Umbilical cord (tissue), 2 donors: ENCODE measurements around the gene BSPRY. TPM values are rescaled to one million over a fixed set of nuclear protein-coding genes. Genes with fewer than 3 reads are reported as not detected.

ENCODE experiments used
- DNase-seq: peaks from one replicate; pipeline ENCODE4 v3.0.0-alpha.2; 2015; ENCODE audit warnings: low spot score
- total RNA-seq: library from RNA; depleted of rRNA; stranded (reverse); fragments of >200 nt; gene quantifications from one replicate; pipeline ENCODE4 v1.2.3, GENCODE V29; 2014; ENCODE audit warnings: low replicate concordance; ENCODE audit not compliant: insufficient read depth

Gene BSPRY
- 2.6 TPM for total RNA-seq

GRCh38 chr9:113349445-113350094 is at the start of gene BSPRY:
BSPRY (plus strand) TSS chr9:113349541; CDS start chr9:113349580, 39 bp downstream.
- DNase-seq: no peak

DNA sequence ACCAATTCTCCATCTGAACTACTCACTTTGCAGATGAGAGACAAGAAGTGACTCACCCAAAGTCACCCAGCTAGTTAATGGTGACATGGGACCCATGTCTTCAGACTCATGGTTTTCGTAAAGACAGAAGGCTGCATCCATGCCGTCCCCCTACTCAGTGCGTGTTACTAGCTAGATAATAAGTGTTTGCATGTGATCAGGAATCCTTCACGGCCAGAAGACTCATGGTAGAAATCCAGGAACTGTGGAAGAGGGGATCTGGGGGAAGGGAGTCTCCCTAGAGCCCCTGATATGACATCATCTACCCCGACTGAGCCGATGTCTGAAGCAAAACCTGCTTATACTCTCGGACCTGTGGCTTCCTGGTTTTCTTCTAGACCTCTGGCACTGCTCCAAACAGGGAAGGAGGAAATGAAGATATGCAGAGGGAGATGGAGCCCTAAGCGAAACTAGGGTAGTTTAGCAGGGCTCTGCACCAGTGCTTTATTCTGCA is 49.5 kb upstream of the BSPRY start:
- peak; percentile 66 for DNase-seq

- no peak for DNase-seq
Observed at GRCh38 chr9:113301548-113301947, 47.8 kb upstream of the BSPRY start.

DNA sequence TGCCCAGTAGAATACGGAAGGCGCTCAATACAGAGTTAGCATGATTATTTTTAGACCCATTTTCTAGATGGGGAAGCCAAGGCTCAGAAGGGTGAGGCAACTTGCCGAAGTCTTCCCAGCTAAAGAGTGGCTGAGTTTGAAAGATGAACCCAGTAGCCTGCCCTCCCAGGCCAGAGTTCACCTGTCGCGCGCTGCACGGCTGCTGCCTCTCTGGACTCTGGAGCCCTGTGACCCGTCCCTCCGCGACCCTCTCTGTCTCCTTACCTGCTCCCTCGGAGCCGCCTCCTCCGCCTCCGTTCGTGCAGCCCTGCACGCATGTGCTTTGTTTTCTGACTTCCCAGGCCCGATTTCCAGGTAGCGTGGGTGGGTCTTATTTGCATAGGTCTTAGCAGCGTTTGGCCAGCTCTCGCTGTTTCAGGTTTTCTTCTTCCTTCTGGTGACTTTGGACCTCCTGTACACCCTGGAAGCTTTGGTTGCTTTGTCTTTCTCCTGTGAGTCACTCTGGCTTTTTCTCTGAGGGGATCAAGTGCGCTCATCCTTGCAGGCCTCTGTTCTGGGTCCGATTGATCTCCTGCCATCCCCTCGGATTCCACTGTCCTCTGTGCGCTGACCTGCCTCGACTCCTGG is 46.4 kb upstream of the BSPRY start, which contains the start of gene RNF183:
RNF183 (minus strand) TSS at position 585 of the 627 bp plus-strand sequence. CDS start 5,192 bp downstream, outside the sequence.
- no peak for DNase-seq

- no peak for DNase-seq
Observed at GRCh38 chr9:113306566-113306965, 42.8 kb upstream of the BSPRY start.

DNA sequence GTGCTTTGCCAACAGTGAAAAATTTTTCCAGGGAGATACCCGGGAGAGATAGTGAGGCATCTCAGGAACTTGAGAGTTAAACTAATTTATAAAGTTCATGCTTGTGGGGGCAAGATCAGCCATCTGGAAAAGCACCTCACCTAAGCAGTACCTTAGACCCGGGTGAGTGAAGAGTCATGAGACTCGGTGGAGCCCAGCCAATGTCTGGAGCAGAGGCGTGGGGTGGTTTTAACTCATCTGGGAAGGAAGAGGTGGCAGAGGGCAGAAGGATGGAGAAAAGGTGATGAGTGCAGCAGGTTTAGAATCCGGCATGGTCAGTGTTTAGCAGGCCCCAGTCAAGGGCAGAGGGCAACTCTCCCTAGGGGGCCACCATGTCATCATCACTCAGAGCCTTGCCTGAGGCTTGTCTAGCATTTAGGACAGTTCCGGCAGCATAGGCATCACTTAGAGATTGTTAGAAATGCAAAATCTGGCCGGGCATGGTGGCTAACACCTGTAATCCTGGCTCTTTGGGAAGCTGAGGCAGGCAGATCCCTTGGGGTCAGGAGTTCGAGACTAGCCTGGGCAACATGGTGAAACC is 41.9 kb upstream of the BSPRY start:
- no peak for DNase-seq

DNA sequence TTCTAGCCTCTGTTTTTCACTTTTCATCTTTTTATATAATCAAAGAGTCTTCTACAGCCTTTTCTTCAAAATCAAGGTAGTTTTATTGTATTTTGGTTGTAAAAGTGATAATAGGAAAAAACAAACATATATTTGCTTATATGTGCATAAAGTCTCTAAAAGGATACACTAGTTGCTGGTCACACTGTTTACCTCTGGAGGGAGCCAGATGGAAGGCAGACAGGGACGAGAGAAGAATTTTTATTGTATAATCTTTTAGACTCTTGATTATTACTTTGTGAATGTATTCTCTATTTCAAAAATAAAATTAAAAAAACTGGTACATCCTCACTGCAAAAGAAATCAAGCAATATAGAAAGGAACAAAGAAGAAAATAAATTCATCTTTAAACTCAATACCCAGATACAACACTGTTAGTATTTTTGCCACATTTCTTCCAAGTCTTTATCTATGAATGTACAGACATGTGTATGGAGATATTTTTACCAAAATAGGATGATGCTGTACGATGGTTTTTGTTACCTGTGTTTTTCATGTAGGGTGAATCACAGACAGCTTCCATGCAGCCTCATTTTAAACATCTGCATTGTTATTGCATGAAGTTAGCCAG is 40.0 kb upstream of the BSPRY start:
- DNase-seq: peak; percentile 61

DNA sequence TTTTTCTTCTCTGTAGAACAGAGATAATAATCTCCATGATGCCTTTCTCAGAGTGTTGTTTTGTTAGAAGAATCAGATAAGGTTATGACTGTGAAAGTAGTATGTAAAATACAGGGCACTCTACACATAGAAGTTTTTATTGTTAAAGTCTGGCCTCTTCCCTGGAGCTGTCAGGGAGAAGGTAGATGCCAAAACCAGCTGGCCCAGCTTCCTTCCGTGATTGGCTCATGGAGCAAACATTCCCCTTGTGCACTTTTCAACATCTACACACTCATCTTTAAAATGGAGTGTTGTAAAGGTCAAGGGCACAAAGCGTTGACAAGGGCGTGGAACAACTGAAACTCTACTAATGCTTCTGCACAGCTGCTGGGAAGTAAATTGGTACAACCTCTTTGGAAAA is 38.8 kb upstream of the BSPRY start:
- DNase-seq: no peak

- no peak for DNase-seq
Observed at GRCh38 chr9:113311961-113312360, 37.4 kb upstream of the BSPRY start.

DNA sequence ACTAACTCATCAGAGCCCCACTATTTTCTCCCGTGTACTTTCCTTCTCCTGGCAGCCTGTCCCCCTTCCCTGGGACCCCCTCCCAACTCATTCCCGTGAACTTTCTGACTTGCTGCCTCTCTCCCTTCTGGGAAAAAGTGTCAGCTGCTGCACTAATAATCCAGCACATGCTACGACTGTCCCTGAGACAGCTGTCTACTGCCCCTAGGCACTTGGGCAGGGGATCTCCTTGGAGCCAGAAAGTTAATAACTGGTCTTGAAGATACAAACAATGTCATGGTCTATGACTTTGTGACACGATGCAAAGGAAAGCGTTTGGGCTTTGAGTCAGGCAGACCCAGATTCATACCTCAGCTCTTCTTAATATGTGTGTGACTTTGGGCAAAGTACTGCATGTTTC is 36.1 kb upstream of the BSPRY start:
- no peak for DNase-seq

DNA sequence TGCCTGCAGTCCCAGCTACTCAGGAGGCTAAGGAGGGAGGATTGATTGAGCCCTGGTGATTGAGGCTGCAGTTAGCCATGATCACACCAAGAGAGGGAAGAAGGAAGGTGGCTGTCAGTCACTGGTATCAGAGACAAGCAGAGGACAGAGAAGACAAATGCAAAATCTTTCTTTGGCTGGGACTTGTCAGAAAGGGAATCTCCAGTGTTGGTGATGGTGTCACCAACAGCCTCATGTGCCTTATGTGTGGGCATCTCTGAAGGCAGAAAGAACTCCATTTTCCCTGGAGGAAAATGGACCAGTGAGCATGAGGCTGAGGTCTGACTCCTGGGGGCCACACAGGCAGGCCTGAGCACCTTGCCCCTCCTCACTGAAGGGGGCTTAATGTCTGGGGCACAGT is 34.1 kb upstream of the BSPRY start:
- DNase-seq: no peak

DNA sequence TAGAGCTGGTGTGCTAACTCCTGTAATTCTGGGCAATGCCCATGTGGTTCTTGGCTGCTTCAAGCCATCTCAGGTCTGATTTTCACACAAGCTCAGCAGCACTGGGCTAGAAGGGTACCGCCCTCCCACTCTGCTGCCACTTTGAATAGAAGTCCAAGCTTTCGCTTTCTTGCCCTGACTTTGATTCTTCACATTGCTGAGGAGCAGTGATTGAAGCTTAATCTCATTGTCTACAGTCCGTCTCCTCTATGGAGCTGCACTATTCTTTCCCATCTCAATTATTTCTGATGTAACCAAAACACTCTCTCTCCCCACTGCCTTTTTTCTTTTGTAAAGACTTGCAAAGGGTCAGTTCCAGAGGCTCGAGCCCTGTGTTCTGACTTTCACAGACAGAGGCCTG is 33.3 kb upstream of the BSPRY start:
- DNase-seq: no peak

DNA sequence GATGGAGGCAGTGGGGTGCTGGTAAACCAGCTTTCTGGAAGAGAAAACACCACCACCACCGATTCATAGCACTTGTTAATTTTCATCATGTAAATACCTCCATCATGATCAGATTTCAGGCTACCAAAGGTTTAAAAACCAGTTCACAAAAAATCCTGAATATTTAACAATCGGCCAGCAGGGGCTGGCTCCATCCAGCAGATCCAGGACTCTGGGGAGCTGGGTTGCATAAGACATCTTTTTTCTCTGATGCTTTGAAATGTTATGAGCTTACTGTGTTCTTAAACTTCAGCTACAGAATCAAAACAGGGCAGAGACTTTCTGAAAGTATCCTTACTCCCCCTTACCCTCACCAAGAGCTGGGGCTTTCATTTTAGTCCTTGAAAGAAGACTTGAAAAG is 31.6 kb upstream of the BSPRY start:
- DNase-seq: peak; percentile 28

DNA sequence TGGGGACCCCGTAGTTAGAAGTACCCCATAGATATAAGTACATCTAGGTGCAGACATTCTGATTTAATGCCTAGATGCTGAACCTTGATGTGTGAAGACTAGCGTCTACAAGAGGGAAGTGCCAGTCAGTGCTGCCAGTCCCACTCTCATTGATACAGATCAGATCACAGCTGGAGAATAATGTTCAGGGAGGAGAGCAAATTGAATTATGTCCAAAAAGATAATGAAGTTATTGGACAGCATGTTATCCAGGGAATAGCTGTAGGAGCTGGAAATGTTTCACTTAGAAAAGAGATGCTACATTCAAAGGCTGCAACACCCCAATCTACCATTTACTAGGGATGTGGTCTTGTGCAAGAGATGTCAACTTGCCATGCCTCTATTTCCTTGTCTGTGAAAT is 30.3 kb upstream of the BSPRY start:
- no peak for DNase-seq

DNA sequence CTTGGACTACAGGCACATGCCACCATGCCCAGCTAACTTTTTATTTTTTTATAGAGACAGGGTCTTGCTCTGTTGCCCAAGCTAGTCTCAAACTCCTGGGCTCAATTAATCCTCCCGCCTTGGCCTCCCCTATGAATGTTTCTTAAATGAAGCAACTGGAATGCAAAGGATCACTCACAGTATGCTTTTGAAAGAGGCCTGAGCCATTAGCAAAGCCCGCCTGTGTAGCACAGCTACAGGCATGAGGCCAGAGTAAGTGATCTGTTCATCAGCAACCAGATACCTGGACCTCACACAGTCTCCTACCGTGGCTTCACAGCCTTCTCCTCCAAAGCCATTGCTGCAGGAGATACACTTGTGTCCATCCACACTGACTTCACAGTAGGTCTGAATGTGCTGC is 29.3 kb upstream of the BSPRY start:
- no peak for DNase-seq

DNA sequence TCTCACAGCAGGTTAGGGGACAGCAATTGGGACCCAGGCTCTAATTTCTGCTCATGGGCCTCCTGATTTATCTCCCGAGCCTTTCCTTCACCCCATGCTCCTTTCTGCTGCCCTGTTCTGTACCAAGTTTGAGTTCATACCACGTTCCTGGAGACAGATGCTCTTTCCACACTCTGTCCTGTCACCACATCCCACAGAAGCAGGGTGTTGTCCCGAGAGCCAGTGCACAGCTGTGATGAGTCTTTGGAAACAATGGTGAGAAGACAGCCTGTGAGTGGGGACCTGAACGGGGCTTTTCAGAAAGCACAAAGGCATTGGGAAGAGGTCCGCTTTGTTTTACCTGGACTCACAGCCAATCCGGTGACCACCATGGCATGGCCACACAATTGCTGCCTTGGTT is 26.7 kb upstream of the BSPRY start:
- no peak for DNase-seq

GRCh38 chr9:113326230-113326629 is 23.1 kb upstream of the BSPRY start:
- no peak for DNase-seq

- no peak for DNase-seq
Observed at GRCh38 chr9:113328045-113328782, 21.1 kb upstream of the BSPRY start.

DNA sequence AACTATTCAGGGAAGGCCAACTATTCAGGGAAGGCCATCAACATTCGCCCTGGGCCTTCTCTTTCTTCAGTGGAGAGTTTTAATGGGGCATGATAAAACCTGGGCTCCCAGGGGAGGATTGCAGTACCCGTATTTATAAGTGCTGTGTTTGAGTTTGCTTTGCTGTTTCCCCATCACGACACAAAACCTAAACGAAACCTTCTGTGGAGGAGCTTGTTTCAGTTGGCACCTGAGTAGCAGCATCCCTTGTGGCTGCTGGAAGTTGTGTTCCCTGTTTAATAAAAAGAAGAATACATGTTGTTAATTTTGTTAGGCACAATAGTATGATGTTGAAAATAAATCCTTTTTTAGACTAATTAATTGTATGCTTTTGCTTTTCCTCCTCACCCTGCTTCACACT is 17.6 kb upstream of the BSPRY start:
- no peak for DNase-seq

DNA sequence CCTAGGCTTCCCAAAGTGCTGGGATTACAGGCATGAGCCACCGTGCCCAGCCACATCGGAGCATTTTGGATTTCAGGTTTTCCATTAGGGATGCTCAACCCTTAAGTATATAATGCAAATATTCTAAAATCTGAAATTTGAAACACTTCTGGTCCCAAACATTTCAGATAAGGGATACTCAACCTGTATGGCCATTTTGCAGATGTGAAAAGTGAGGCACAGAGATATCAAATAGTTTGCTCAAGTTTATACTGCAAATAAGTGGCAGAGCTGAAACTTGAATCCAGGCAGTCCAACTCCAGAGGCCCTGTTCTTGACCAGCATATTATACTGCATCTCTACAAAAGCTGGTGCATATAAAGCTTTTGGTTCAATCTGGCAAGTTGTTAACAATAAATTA is 11.6 kb upstream of the BSPRY start:
- DNase-seq: no peak

DNA sequence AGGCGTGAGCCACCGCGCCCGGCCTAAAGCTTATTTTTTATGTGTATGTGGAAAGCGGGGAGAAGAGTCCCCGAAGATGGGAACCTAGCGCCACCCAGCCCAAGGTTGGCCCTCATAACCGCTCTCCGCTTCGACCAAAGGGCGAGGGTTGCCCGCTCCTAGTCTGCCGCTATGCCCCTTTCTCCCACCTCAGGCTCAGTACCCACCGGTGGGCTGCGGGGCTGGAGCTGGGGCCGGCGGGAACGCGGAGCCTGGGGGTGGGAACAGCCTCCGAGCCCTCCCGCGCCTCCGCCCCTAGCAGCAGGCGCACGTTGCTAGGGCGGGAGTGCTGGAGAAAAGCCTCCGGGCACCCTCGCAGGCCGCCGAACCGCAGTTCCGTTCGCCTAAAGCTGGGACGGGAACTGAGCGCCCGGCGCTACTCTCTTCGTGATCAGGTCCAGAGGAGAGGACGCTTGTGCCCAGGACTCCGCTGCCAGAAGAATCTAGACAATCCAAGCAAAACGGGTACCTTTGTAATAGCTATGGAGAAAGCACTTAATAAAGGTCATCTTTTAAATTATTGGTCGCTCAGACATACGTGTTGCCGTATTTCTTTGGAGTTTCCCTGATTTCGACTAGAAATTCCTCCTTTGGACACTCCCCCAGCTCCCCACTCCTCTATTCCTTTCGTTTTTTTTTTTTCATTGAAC is 9.2 kb upstream of the BSPRY start, which contains the start of gene WDR31:
WDR31 (minus strand) TSS at position 265 of the 689 bp plus-strand sequence. CDS start 8,253 bp downstream, outside the sequence.
- DNase-seq: peak; percentile 92
